ENCODE results near the gene CDC42BPA. TPM values are rescaled to one million over a fixed set of nuclear protein-coding genes. Genes with fewer than 3 reads are reported as not detected.

CDC42BPA gene
- total and polyA plus RNA-seq, 9 of the 15 experiments (the other 6 are each of a cell fraction or from before 2014, with no cell fraction given), result 8.0 to 77.5 (median 52.1) TPM

- Histone ChIP-seq H3K4me3 (no peak overlapping the region), H3K4me1 (replicated peaks in 1 of 2; ENCODE audit: control insufficient read depth in 2 of 2, insufficient read depth in 2 of 2, low read length in 2 of 2) (peaks cover 0 to 4% of the 10 kb centered on the region in 2 experiments; a peak in 1 of 5 replicates), H3K79me2 (ENCODE audit: control insufficient read depth, insufficient read depth, low read length) (peaks cover 8% of the 10 kb centered on the region; the same call in 1 of the 3 replicates), H3K9me3 (replicated peaks; ENCODE audit: control insufficient read depth, insufficient read depth, low read depth, low read length) (no peaks in the 10 kb centered on the region), H3K9me1 (ENCODE audit: control insufficient read depth, insufficient read depth, low read length) (no peaks in the 10 kb centered on the region), H3K4me2 (ENCODE audit: insufficient read depth, low read length) (no peak overlapping the region), H3K9ac (ENCODE audit: insufficient read depth in 1 of 2, low read depth in 2 of 2, low read length in 2 of 2) (no peak overlapping the region), H3K36me3 (ENCODE audit: control insufficient read depth, insufficient read depth, low read length) (peaks cover 56% of the 10 kb centered on the region), H4K20me1 (replicated peaks; ENCODE audit: control insufficient read depth, insufficient read depth, low read length) (no peaks in the 10 kb centered on the region), H2AFZ (ENCODE audit: low read depth, low read length) (no peak overlapping the region), H3K27ac (ENCODE audit: extremely low read depth, low read depth, low read length) (no peak overlapping the region), H3K27me3 (ENCODE audit: control insufficient read depth in 2 of 2, insufficient read depth in 2 of 2, low read length in 2 of 2) (no peaks in the 10 kb centered on the region)
- FAIRE-seq, result peak; percentile 26
- DNase-seq (ENCODE audit: extremely low read depth in 1 of 4, low spot score in 3 of 4), result peak in 2 of 4 experiments; percentile 14 to 25
- WGBS (ENCODE audit: insufficient coverage, low coverage, missing lambda C conversion rate), result 85% methylated on average over 2 of the region's 2 CpGs
- ChIA-PET POLR2A (interaction anchor here (0.9 kb wide), 1 partner anchor 9 kb away, joined by 5 read pairs; no protein-coding TSS in a partner anchor), CTCF (ENCODE audit: low intra/inter-chr PET ratio) (no interaction called here)
- in situ Hi-C loops (cut with MboI) (no loop called here), intact Hi-C loops (cut with micrococcal nuclease) (loop anchor here (5.0 to 10.0 kb wide), 2 partner anchors 180 to 303 kb away; partner anchors contain the start of gene CDC42BPA)
- ATAC-seq, result peak; percentile 80
- BruUV-seq (replicated peaks), result no TSS peak
- TF ChIP-seq AFF1 (IDR thresholded peaks at IDR 0.05; ENCODE audit: low read depth in 1 of 2, partially characterized antibody in 2 of 2), result peak in 1 of 2 experiments; percentile 35
- no peak for TF ChIP-seq SRF (CRISPR knock-in tag; IDR thresholded peaks at IDR 0.05)
- no peak for TF ChIP-seq FOXO4 (CRISPR knock-in tag; IDR thresholded peaks at IDR 0.05)
- no peak for TF ChIP-seq ZBTB26 (CRISPR knock-in tag; IDR thresholded peaks at IDR 0.05)
- TF ChIP-seq STAT5B (CRISPR knock-in tag; IDR thresholded peaks at IDR 0.05), result no peak
- peak; percentile 67; the same call in 1 of the 2 replicates for TF ChIP-seq DPF2 (IDR thresholded peaks at IDR 0.05)
- TF ChIP-seq ZBTB2 (IDR thresholded peaks at IDR 0.05), result no peak
- peak; percentile 70 for TF ChIP-seq ARID1B (IDR thresholded peaks at IDR 0.05)
- no peak for TF ChIP-seq KDM4B (IDR thresholded peaks at IDR 0.05; ENCODE audit: borderline replicate concordance in 2 of 2, low read depth in 1 of 2)
- TF ChIP-seq U2AF2 (optimal IDR thresholded peaks at IDR 0.05; ENCODE audit: low read depth, low read length), result no peak
- TF ChIP-seq, protein P1, sequence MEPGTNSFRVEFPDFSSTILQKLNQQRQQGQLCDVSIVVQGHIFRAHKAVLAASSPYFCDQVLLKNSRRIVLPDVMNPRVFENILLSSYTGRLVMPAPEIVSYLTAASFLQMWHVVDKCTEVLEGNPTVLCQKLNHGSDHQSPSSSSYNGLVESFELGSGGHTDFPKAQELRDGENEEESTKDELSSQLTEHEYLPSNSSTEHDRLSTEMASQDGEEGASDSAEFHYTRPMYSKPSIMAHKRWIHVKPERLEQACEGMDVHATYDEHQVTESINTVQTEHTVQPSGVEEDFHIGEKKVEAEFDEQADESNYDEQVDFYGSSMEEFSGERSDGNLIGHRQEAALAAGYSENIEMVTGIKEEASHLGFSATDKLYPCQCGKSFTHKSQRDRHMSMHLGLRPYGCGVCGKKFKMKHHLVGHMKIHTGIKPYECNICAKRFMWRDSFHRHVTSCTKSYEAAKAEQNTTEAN (CRISPR knock-in tag; IDR thresholded peaks at IDR 0.05), result no peak
Observed at GRCh38 chr1:227134686-227135314, 183.5 kb downstream of the CDC42BPA start.
